PFSK-1 (cell line): Measurements from ENCODE around the gene MGAT4A. TPM values are rescaled to one million over a fixed set of nuclear protein-coding genes. Genes with fewer than 3 reads are reported as not detected.

Experiments
- FOXP2 ChIP-seq: optimal IDR thresholded peaks from 2 replicates; pipeline ENCODE3; 2011; ENCODE audit warnings: borderline replicate concordance, control low read depth, inconsistent platforms; ENCODE audit not compliant: insufficient read depth; ENCODE audit errors: extremely low read length, extremely low read depth
- POLR2AphosphoS5 ChIP-seq: IDR thresholded peaks from 2 replicates; pipeline ENCODE4 v1.6.1; 2012; ENCODE audit warnings: low read depth, mild to moderate bottlenecking, control low read depth, low read length, moderate library complexity
- SIN3A ChIP-seq: IDR thresholded peaks from 2 replicates; pipeline ENCODE4 v1.6.1; 2012; ENCODE audit warnings: mild to moderate bottlenecking, low read length, moderate library complexity, borderline replicate concordance; ENCODE audit not compliant: insufficient read depth
- TAF1 ChIP-seq: IDR thresholded peaks from 2 replicates; pipeline ENCODE4 v1.6.1; 2012; ENCODE audit warnings: low read length, control low read depth, borderline replicate concordance; ENCODE audit not compliant: insufficient read depth
- polyA plus RNA-seq: library from polyadenylated mRNA; unstranded; fragments of >200 nt; gene quantifications from one replicate; pipeline ENCODE4 v1.2.1, GENCODE V29; 2012; ENCODE audit warnings: low read depth, missing spikeins; ENCODE audit not compliant: insufficient read length
- TF ChIP-seq, protein P1 (sequence below), 2 experiments: IDR thresholded peaks; 2 replicates each; pipeline versions ENCODE4 v1.6.1 to v1.8.0; 2011 to 2012; ENCODE audit warnings: low read depth in 2 of 2, low read length in 2 of 2, control low read depth in 1 of 2, inconsistent platforms in 1 of 2, mild to moderate bottlenecking in 1 of 2, moderate library complexity in 1 of 2; ENCODE audit not compliant: insufficient read depth in 1 of 2

MGAT4A gene
- polyA plus RNA-seq = 0.23 TPM

DNA sequence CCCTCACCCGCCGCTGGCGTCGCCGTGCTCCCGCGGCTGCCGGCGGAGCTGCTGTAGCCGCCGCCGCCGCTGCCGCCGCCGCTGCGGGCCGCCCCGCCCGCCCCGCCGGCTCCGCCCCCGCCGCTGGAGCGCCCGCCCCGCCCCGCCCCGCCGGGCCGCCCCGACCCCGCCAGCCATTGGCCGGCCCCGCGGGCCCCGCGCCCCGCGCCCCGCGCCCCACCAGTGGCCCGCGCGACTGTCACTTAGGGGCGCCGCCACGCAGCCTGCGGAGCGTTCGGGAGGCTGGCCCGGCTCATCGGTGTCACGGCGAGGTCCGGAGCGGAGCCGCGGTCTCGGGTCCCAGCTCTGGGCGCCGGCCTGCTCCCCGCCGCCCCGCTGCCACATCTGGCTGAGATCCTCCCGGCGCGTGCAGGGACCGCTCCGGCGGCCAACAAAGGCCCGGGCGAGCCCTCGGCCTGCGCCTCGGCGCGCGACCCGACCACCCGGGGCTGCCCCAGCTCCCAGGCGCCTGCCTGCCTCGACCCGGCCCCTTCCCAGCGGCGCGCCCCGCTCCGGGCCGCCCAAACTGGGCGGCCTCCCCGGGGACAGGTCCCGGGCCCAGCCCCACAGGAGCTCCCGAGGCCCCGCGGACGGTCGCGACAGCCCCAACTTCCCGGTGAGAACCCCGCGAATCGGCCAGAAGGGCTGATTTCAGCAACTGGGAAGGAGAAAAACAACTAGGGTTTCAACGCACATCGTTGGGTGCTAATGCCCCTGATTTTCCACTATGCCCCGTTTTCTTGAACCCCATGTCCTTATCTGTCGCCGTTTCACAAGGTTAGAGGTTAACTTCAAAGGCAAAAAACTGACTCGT is at the start of gene MGAT4A:
TSS of gene MGAT4A (minus strand) at position 92 of the 853 bp plus-strand sequence. CDS start 4,800 bp downstream, outside the sequence.
- no peak for TF ChIP-seq SIN3A
- TF ChIP-seq TAF1 = no peak
- no peak for TF ChIP-seq FOXP2
- TF ChIP-seq, protein P1, sequence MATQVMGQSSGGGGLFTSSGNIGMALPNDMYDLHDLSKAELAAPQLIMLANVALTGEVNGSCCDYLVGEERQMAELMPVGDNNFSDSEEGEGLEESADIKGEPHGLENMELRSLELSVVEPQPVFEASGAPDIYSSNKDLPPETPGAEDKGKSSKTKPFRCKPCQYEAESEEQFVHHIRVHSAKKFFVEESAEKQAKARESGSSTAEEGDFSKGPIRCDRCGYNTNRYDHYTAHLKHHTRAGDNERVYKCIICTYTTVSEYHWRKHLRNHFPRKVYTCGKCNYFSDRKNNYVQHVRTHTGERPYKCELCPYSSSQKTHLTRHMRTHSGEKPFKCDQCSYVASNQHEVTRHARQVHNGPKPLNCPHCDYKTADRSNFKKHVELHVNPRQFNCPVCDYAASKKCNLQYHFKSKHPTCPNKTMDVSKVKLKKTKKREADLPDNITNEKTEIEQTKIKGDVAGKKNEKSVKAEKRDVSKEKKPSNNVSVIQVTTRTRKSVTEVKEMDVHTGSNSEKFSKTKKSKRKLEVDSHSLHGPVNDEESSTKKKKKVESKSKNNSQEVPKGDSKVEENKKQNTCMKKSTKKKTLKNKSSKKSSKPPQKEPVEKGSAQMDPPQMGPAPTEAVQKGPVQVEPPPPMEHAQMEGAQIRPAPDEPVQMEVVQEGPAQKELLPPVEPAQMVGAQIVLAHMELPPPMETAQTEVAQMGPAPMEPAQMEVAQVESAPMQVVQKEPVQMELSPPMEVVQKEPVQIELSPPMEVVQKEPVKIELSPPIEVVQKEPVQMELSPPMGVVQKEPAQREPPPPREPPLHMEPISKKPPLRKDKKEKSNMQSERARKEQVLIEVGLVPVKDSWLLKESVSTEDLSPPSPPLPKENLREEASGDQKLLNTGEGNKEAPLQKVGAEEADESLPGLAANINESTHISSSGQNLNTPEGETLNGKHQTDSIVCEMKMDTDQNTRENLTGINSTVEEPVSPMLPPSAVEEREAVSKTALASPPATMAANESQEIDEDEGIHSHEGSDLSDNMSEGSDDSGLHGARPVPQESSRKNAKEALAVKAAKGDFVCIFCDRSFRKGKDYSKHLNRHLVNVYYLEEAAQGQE (IDR thresholded peaks at IDR 0.05; ENCODE audit: insufficient read depth in 1 of 2, low read depth in 2 of 2, low read length in 2 of 2) = no peak
- TF ChIP-seq POLR2AphosphoS5 = no peak

DNA sequence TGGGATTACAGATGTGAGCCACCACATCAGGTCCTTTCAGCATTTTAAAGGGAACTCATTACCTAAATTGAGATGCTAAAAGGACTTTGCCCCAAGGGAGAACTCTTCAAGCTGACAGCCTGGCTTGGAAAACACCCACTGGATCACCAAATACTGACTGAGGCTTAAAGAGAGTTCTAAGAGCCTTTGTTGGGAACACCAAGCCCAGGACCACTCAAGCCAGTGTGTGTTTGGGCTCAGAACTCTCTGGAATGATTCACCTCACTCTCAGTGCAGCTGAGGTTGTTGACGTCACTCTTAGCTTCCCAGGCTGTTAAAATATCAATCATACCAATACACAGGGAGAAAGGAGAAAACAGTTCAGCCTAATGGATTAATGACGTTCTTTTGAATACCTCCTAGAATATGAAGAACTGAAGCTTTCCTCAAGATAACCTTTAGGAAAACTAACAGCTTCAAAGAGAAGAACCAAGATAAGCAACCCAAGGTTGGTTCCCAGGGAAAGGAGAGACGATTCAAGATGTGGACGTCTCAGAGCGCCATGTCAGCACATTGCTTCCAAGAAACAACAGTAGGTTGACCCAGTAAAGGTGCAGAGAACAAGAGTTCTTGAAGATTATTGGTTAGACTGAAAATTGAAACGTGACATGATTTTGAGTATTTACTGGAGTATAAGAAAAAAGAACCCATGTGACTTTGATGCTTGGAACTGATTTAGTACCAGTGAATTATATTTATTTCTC is 48.0 kb upstream of the MGAT4A start:
- no peak for TF ChIP-seq POLR2AphosphoS5
- TF ChIP-seq, protein P1 (IDR thresholded peaks at IDR 0.05; ENCODE audit: insufficient read depth in 1 of 2, low read depth in 2 of 2, low read length in 2 of 2) = no peak
- no peak for TF ChIP-seq FOXP2

DNA sequence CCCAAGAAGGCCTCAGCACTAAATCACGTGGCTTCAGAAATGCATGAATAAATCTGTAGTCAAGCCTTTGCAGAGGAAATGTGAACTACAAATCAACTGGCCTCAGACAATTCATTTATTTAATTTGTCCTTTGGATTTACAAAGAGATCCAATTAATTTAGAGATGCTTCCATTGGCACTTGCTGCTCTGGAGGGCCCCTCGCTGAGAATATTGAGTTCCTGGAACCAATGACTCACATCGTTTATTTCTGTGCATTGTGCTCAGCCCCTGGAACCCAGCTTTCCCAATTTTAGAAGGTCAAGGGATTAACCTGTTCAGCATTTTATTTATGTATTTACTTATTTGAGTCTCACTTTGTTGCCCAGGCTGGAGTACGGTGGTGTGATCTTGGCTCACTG is 47.2 kb upstream of the MGAT4A start:
- TF ChIP-seq POLR2AphosphoS5 (no peak), SIN3A (no peak), FOXP2 (no peak), TAF1 (no peak)
- TF ChIP-seq, protein P1 (IDR thresholded peaks at IDR 0.05; ENCODE audit: insufficient read depth in 1 of 2, low read depth in 2 of 2, low read length in 2 of 2) = no peak

DNA sequence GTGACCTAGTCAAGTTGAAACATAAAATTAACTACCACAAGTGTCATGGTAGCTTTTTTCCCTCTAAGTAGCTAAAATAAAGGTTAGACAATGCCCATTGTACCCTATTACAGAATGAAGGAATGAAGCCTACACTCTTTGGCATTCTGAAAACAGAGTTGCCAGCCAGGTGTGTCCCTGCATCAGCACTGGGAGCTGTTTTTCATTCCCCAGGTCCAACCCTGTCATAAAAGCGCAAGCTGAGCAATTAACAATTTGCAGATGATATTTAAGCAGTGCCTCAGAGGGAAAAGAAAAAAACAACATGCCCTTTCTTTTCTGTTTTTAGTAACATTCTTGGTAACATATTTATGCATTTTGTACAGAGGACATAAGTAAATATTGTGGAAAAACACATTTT is 46.8 kb upstream of the MGAT4A start:
- TF ChIP-seq, protein P1 (IDR thresholded peaks at IDR 0.05; ENCODE audit: insufficient read depth in 1 of 2, low read depth in 2 of 2, low read length in 2 of 2) = no peak
- TF ChIP-seq TAF1 (no peak), POLR2AphosphoS5 (no peak), FOXP2 (no peak), SIN3A (no peak)
